HFF-Myc (cell line): Measurements from ENCODE around the gene TBXAS1.

Experiments used
- DNase-seq: peaks from one replicate; pipeline ENCODE4 v3.0.0-alpha.2; 2011; ENCODE audit warnings: low read depth; ENCODE audit errors: extremely low read depth
- H3K4me3 ChIP-seq: replicated peaks from 2 replicates; pipeline ENCODE4 v1.5.1; 2011; ENCODE audit warnings: low read depth, mild to moderate bottlenecking, control low read depth, low read length
- TF ChIP-seq, protein P1 (sequence below): IDR thresholded peaks from 2 replicates; pipeline ENCODE4 v1.5.1; 2012; ENCODE audit warnings: mild to moderate bottlenecking, low read depth, low read length, control low read depth; ENCODE audit errors: missing control alignments

TBXAS1 gene

DNA sequence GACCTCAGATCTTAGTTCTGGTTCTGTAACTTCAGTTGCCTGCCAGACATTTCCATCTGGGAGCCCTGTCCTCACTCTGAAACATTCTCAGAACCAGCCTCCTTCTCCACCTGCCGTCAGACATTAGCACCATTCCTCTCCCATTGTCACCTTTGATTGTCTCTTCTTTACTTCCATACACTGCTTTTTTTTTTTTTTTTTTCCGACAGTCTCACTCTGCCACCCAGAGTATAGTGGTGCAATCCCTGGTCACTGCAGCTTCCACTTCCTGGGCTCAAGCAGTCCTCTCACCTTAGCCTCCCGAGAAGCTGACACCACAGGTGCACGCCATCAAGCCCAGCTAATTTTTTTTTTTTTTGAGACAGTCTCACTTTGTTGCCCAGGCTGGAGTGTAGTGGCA is 30.2 kb upstream of the TBXAS1 start:
- TF ChIP-seq, protein P1, sequence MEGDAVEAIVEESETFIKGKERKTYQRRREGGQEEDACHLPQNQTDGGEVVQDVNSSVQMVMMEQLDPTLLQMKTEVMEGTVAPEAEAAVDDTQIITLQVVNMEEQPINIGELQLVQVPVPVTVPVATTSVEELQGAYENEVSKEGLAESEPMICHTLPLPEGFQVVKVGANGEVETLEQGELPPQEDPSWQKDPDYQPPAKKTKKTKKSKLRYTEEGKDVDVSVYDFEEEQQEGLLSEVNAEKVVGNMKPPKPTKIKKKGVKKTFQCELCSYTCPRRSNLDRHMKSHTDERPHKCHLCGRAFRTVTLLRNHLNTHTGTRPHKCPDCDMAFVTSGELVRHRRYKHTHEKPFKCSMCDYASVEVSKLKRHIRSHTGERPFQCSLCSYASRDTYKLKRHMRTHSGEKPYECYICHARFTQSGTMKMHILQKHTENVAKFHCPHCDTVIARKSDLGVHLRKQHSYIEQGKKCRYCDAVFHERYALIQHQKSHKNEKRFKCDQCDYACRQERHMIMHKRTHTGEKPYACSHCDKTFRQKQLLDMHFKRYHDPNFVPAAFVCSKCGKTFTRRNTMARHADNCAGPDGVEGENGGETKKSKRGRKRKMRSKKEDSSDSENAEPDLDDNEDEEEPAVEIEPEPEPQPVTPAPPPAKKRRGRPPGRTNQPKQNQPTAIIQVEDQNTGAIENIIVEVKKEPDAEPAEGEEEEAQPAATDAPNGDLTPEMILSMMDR, result no peak
- H3K4me3 ChIP-seq, result no peak overlapping the region
- no peak for DNase-seq

DNA sequence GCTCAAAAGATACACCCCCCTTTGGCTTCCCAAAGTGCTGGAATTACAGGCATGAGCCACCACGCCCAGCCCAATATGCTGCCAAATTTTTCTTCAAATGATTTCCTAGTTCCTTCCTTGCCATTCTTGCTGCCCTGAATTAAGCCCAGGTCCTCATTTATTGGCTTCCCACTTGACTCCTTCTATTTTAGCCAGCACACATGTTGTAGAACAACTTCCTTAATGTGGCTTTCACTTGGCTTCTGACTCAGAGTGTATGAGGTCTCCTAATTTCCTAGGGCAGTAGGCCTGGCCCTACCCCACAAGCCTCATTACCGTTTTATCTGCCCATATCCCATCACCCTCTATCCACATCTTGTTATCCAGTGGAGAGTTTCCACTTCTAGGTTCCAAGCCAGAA is 29.5 kb upstream of the TBXAS1 start:
- TF ChIP-seq, protein P1, result no peak
- H3K4me3 ChIP-seq, result no peak overlapping the region
- DNase-seq, result no peak

DNA sequence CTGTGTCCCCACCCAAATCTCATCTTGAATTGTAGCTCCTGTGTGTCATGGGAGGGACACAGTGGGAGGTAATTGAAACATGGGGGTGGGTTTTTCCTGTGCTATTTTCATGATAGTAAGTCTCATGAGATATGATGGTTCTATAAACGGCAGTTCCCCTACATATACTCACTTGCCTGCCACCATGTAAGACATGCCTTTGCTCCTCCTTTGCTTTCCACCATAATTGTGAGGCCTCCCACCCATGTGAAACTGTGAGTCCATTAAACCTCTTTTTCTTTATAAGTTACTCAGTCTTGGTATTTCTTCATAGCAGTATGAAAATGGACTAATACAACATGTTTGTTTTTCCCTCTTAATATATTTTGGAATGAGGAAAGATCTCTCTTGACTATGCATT is 24.5 kb upstream of the TBXAS1 start:
- no peak overlapping the region for H3K4me3 ChIP-seq
- TF ChIP-seq, protein P1, result no peak
- DNase-seq, result no peak

DNA sequence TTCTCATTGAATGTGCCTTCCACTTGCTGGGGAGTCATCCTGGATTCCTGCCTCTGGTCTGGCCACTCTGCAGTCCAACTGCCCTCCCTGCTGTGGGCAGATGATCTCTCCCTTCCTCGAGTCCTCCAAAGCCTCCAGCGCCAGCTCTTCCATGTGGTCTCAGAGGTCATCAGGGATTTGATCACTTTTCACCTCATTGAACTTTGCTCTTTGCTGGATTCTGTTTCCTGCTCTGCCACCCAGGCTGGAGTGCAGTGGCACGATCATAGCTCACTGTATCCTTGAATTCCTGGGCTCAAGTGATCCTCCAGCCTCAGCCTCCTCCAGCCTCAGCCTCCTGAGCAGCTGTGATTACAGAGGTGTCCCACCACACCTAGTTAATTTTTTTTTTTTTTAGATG is 22.1 kb upstream of the TBXAS1 start:
- H3K4me3 ChIP-seq, result no peak overlapping the region
- TF ChIP-seq, protein P1, result no peak
- DNase-seq, result no peak

DNA sequence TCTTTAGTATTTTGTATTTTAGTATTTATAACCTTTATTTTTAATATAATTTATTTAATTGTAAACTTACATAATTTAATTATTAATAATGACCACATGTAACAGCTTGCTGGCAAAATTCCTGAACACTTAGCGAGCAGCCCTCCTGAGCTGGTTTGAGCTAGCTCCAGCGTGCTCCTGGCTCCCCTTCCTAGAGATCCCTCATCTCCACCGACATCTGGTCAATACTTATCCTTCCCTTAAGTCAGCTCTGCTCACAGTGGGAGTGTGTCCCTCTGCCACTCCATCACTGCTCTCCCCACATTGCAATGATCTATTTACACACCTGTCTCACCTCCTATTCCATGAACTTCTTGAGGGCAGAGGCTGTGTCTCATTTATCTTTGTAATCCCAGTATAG is 20.6 kb upstream of the TBXAS1 start:
- TF ChIP-seq, protein P1, result no peak
- no peak overlapping the region for H3K4me3 ChIP-seq
- DNase-seq, result no peak

DNA sequence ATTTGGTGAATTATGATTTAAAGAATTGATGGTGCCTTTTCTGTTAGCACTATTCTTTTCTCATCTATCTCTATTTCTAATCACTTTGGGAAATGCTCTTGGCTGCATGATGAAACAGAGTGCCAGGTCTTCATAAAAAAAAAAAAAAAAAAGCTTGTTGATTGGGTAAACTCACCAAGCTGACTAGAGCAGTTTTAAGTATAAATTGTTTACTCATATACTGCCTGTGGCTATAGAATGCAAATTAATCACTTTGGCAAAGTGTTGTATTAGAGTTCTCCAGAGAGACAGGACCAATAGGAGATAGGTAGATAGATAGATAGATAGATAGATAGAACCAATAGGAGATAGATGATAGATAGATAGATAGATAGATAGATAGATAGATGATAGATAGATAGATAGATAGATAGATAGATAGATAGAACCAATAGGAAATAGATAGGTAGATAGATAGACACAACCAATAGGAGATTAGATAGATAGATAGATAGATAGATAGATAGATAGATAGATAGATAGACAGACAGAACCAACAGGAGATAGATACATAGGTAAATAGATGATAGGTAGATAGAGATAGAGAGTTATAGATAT is 20.1 kb upstream of the TBXAS1 start:
- no peak overlapping the region for H3K4me3 ChIP-seq
- TF ChIP-seq, protein P1, result no peak
- no peak for DNase-seq

DNA sequence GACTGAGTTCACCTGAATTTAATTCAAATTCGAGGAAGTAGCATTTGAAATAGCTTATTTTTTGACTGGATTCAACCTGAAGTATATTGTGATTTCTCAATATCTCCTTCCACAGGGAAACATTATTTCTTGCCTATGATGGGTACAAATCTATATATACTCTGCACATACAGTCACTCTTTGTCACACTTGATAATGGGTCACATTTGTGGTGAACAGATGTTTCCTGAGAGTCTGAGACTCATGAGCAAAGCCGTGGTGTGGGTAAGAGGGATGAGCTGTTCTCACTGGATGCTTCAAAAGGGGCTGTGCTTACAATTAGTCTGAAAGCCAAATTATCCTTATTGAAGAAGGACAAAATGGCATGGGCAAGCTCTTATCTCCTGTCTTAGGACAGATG is 18.0 kb upstream of the TBXAS1 start:
- TF ChIP-seq, protein P1, result no peak
- DNase-seq, result no peak

More for the DNA sequence above, 18.0 kb upstream of the TBXAS1 start:
- no peak overlapping the region for H3K4me3 ChIP-seq
